Measurements from ENCODE around the gene PSMA3. TPM values are rescaled to one million over a fixed set of nuclear protein-coding genes. Genes with fewer than 3 reads are reported as not detected.

PSMA3 gene
- polyA plus RNA-seq (2013, experiment 1 of 2), result 226 TPM
- 241 TPM for polyA plus RNA-seq (2013, experiment 2 of 2)

DNA sequence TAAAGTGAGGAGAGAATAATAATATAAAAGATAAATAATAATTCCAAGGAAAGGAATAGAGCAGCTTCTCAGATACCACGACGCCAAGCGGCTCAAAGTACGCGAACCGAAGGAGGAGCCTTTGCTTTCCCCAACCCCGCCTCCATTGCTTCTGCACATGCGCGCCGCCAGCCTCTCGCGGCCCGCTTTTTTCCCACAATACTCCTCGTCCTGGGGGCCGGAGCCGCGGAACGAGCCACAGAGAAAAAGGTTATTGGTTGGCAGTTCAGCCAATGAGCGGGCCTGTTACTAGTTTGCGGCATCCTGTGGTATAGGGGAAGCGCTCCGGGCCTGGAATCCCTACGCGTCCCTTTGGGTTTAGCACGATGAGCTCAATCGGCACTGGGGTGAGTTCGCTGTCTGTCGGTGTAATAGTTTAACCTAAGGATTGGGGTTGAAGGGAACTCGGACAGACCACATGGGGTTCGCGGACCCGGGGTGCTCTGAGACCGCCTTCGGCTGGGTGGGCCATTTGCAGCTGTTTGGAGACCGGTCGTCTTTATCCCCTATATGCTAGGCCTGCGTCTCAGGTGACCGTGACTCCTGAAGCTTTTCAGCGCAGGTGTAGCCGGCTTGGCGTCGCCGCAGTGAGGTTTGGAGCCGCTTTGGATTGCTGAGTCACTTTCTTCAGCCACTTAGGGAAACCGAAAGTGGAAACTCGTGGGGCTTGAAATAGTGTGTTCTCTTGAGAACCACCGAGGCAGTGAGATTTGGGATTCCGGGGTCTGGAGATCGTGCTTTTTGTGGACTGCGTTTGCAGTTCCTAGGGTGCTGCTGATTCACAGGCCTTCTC is at the start of gene PSMA3:
Gene PSMA3 (plus strand): TSS at position 288 of the 832 bp plus-strand sequence. CDS start 78 bp downstream, at position 366.
- peaks cover 21% of the 10 kb centered on the region for H3K36me3 ChIP-seq (ENCODE audit: insufficient read depth, low read length)
- H3K4me1 ChIP-seq (ENCODE audit: insufficient read depth, low read length), result peaks cover 5% of the 10 kb centered on the region; the same call in 1 of the 2 replicates
- H3K27ac ChIP-seq (ENCODE audit: low read depth, low read length), result peak within 1 kb of the TSS; percentile 95
- H3K27me3 ChIP-seq (ENCODE audit: insufficient read depth, low read length), result no peaks in the 10 kb centered on the region
- no peaks in the 10 kb centered on the region for H3K9me3 ChIP-seq (ENCODE audit: insufficient read depth, low read depth, low read length)
- peak within 1 kb of the TSS; percentile 97 for H3K9ac ChIP-seq (ENCODE audit: low read depth, low read length)
- under 1% methylated on average over 49 of the region's 50 CpGs for WGBS
- peak within 1 kb of the TSS; percentile 92 for H3K4me3 ChIP-seq (ENCODE audit: low read length)

DNA sequence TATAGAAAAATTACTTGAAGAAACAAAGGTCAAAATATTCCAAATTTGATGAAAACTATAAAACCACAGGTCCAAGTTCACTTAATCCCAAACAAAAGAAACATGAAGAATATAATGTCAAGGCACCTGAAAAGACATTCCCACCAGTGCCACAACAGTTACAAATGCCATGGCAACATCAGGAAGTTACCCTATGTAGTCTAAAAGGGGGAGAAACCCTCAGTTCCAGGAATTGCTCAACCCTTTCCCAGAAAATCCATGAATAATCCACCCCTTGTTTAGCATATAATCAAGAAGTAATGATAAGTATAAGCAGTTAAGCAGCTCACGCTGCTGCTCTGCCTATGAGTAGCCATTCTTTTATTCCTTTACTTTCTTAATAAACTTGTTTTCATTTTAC is 48.4 kb upstream of the PSMA3 start:
- peaks cover 5% of the 10 kb centered on the region for H3K4me1 ChIP-seq (ENCODE audit: insufficient read depth, low read length)
- no peaks in the 10 kb centered on the region for H3K27me3 ChIP-seq (ENCODE audit: insufficient read depth, low read length)
- no peak overlapping the region for H3K9ac ChIP-seq (ENCODE audit: low read depth, low read length)
- WGBS, result 80% methylated on average over 1 of the region's 1 CpG
- no peak overlapping the region for H3K27ac ChIP-seq (ENCODE audit: low read depth, low read length)
- no peaks in the 10 kb centered on the region for H3K36me3 ChIP-seq (ENCODE audit: insufficient read depth, low read length)
- H3K9me3 ChIP-seq (ENCODE audit: insufficient read depth, low read depth, low read length), result no peaks in the 10 kb centered on the region
- no peak overlapping the region for H3K4me3 ChIP-seq (ENCODE audit: low read length)

DNA sequence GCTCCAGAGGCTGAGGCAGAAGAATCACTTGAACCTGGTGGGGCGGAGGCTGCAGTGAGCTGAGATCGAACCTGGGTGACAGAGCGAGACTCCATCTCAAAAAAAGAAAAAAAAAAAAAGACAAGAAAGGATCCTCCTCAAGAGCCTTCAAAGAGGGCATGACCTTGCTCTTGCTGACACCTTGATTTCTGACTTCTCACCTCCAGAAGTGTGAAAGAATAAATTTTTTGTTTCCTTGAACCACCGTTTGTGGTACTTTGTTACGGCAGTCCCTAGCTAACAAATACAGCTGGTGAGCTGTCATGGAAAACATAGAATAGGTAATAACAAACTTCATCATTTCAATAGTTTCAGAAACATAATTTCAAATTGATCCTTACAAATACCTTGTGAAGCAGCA is 46.6 kb upstream of the PSMA3 start:
- WGBS, result 84% methylated on average over 4 of the region's 5 CpGs
- Histone ChIP-seq H3K9me3 (ENCODE audit: insufficient read depth, low read depth, low read length) (no peaks in the 10 kb centered on the region), H3K36me3 (ENCODE audit: insufficient read depth, low read length) (peaks cover under 1% of the 10 kb centered on the region; the same call in 1 of the 2 replicates), H3K4me3 (ENCODE audit: low read length) (no peak overlapping the region), H3K9ac (ENCODE audit: low read depth, low read length) (no peak overlapping the region), H3K27me3 (ENCODE audit: insufficient read depth, low read length) (no peaks in the 10 kb centered on the region), H3K27ac (ENCODE audit: low read depth, low read length) (no peak overlapping the region), H3K4me1 (ENCODE audit: insufficient read depth, low read length) (peaks cover 5% of the 10 kb centered on the region)

- peak within 1 kb of the TSS; percentile 99 for H3K4me3 ChIP-seq (ENCODE audit: low read length)
- H3K36me3 ChIP-seq (ENCODE audit: insufficient read depth, low read length), result peaks cover 12% of the 10 kb centered on the region
- H3K9ac ChIP-seq (ENCODE audit: low read depth, low read length), result peak within 1 kb of the TSS; percentile 91
- peaks cover 5% of the 10 kb centered on the region for H3K4me1 ChIP-seq (ENCODE audit: insufficient read depth, low read length)
- H3K9me3 ChIP-seq (ENCODE audit: insufficient read depth, low read depth, low read length), result no peaks in the 10 kb centered on the region
- no peaks in the 10 kb centered on the region for H3K27me3 ChIP-seq (ENCODE audit: insufficient read depth, low read length)
- peak within 1 kb of the TSS; percentile 97 for H3K27ac ChIP-seq (ENCODE audit: low read depth, low read length)
- WGBS, result under 1% methylated on average over 78 of the region's 78 CpGs
Measured at GRCh38 chr14:58199726-58200479, 44.7 kb upstream of the PSMA3 start, which contains the start of gene ACTR10. ACTR10 (plus strand) TSS chr14:58200149; CDS start chr14:58200218, 69 bp downstream.

DNA sequence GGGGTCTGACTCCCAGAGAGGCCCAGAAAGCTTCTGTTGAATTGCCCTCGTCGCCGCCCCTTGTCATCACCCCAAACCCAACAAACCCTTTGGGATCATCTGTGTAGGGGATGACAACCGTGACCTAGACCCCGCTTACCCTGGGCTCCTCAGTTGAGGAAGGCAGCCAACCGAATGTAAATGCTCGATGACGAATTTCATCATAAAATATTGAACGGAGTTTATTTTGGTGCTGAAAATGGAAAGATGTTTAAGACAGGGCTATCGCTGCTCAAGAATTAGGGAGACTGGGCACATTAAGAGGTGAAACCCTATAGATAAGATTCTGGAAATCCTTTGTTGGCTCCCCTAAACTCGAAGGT is 44.2 kb upstream of the PSMA3 start:
- 2% methylated on average over 11 of the region's 11 CpGs for WGBS
- Histone ChIP-seq H3K4me1 (ENCODE audit: insufficient read depth, low read length) (peaks cover 5% of the 10 kb centered on the region), H3K9ac (ENCODE audit: low read depth, low read length) (peak overlapping the region; percentile 91), H3K27ac (ENCODE audit: low read depth, low read length) (peak overlapping the region; percentile 97; the same call in 1 of the 2 replicates), H3K9me3 (ENCODE audit: insufficient read depth, low read depth, low read length) (no peaks in the 10 kb centered on the region), H3K36me3 (ENCODE audit: insufficient read depth, low read length) (peaks cover 12% of the 10 kb centered on the region), H3K4me3 (ENCODE audit: low read length) (peak overlapping the region; percentile 99), H3K27me3 (ENCODE audit: insufficient read depth, low read length) (no peaks in the 10 kb centered on the region)

- H3K27ac ChIP-seq (ENCODE audit: low read depth, low read length), result no peak overlapping the region
- 55% methylated on average over 1 of the region's 2 CpGs for WGBS
- peak overlapping the region; percentile 99 for H3K4me3 ChIP-seq (ENCODE audit: low read length)
Measured at GRCh38 chr14:58200846-58201245, 43.8 kb upstream of the PSMA3 start.

GRCh38 chr14:58213176-58213575 is 31.5 kb upstream of the PSMA3 start:
- Histone ChIP-seq H3K27me3 (ENCODE audit: insufficient read depth, low read length) (no peaks in the 10 kb centered on the region), H3K36me3 (ENCODE audit: insufficient read depth, low read length) (peaks cover 78% of the 10 kb centered on the region), H3K9ac (ENCODE audit: low read depth, low read length) (no peak overlapping the region), H3K4me1 (ENCODE audit: insufficient read depth, low read length) (no peaks in the 10 kb centered on the region), H3K4me3 (ENCODE audit: low read length) (no peak overlapping the region), H3K27ac (ENCODE audit: low read depth, low read length) (no peak overlapping the region), H3K9me3 (ENCODE audit: insufficient read depth, low read depth, low read length) (no peaks in the 10 kb centered on the region)

More at GRCh38 chr14:58200846-58201245, 43.8 kb upstream of the PSMA3 start:
- Histone ChIP-seq H3K27me3 (ENCODE audit: insufficient read depth, low read length) (no peaks in the 10 kb centered on the region), H3K9me3 (ENCODE audit: insufficient read depth, low read depth, low read length) (no peaks in the 10 kb centered on the region), H3K9ac (ENCODE audit: low read depth, low read length) (peak overlapping the region; percentile 91), H3K4me1 (ENCODE audit: insufficient read depth, low read length) (peaks cover 5% of the 10 kb centered on the region), H3K36me3 (ENCODE audit: insufficient read depth, low read length) (peaks cover 12% of the 10 kb centered on the region)

DNA sequence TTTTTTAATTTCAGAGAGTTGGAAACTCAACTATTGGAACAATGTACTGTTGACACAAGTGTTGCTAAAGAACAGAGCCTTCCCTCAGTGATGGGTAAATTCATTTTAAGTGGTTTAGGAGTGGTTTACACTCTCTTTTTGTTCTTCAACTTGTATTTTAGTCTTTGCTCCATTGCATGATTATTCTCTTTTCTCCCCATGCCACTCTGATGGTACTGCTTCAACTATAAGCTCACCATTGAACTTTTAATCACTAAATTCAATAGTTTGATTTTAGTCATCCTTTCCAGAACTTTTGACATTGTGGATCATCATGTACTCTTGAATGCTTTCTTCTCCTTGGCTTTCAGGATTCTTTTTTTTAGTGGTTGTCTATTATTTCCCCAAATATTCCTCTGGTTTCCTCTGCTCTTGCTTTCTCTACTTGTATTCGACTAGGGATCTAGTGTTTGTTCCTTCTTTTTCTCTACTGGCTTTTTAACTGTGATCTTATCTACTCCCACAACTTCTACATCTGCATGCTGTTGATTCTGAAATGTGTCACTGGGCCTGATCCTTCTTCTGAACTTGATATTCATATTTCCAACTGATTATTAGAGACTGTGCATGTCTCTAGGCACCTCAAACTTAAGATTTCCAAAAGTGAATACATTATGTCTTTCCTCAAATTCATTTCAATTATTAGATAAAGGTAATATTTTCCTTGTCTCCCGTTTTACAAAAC is 29.3 kb upstream of the PSMA3 start:
- H3K27me3 ChIP-seq (ENCODE audit: insufficient read depth, low read length), result no peaks in the 10 kb centered on the region
- H3K9ac ChIP-seq (ENCODE audit: low read depth, low read length), result no peak overlapping the region
- 94% methylated on average over 2 of the region's 2 CpGs for WGBS
- no peaks in the 10 kb centered on the region for H3K4me1 ChIP-seq (ENCODE audit: insufficient read depth, low read length)
- peaks cover 73% of the 10 kb centered on the region for H3K36me3 ChIP-seq (ENCODE audit: insufficient read depth, low read length)
- H3K27ac ChIP-seq (ENCODE audit: low read depth, low read length), result no peak overlapping the region
- no peaks in the 10 kb centered on the region for H3K9me3 ChIP-seq (ENCODE audit: insufficient read depth, low read depth, low read length)
- H3K4me3 ChIP-seq (ENCODE audit: low read length), result no peak overlapping the region

DNA sequence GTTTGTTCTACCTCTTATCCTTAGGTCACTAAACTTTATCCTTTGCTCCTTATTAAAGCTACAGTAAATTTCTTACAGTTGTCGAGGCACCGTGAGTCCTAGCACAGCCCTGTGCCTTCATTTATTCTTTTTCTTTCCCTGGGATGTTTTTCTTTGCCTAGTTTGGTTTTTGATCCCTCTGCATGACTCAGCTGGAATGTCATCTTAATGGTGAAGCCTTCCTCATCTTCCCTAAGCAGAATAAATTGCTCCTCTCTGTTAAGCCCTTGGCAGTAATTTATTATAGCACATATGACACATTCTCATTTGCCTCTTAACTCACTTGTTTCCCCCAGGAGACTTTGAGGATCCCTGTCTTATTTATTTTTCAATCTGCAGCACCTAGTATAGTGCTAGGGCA is 28.1 kb upstream of the PSMA3 start:
- no peak overlapping the region for H3K27ac ChIP-seq (ENCODE audit: low read depth, low read length)

DNA sequence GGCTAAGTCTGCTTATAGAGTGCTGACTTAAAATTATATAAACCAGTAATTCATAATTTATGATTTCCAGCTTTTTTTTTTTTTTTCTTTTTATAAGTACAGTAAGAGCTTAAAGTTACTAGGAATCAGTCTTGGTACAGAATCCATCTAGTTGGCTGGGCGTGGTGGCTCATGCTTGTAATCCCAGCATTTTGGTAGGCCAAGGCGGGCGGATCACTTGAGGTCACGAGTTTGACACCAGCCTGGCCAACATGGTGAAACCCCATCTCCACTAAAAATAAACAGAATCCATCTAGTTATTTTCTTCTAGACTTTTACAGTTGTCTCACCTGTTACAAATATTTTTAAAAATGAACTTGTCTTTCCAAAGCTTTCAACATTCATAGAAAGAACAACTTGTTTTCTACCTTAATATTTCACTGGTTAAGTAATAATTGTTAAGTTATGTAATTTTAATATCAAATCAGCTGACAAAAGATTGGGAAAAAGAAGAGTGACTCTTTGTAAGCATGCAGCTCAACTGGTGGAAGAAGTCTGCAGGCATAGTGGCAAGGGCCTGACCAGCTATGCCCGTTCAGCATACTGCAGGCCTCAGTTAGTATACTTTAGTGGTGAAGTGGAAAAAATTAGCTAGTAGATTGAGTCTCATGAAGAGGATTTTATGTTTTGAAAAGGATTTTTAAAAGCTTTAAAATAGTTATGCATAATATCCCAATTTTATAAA is 17.4 kb upstream of the PSMA3 start:
- Histone ChIP-seq H3K9ac (ENCODE audit: low read depth, low read length) (no peak overlapping the region), H3K36me3 (ENCODE audit: insufficient read depth, low read length) (peaks cover 15% of the 10 kb centered on the region), H3K4me1 (ENCODE audit: insufficient read depth, low read length) (no peaks in the 10 kb centered on the region), H3K9me3 (ENCODE audit: insufficient read depth, low read depth, low read length) (no peaks in the 10 kb centered on the region), H3K4me3 (ENCODE audit: low read length) (no peak overlapping the region), H3K27me3 (ENCODE audit: insufficient read depth, low read length) (no peaks in the 10 kb centered on the region), H3K27ac (ENCODE audit: low read depth, low read length) (no peak overlapping the region)
- 96% methylated on average over 5 of the region's 5 CpGs for WGBS

More for the DNA sequence above, 28.1 kb upstream of the PSMA3 start:
- H3K9me3 ChIP-seq (ENCODE audit: insufficient read depth, low read depth, low read length), result no peaks in the 10 kb centered on the region
- H3K4me1 ChIP-seq (ENCODE audit: insufficient read depth, low read length), result no peaks in the 10 kb centered on the region
- H3K27me3 ChIP-seq (ENCODE audit: insufficient read depth, low read length), result no peaks in the 10 kb centered on the region
- no peak overlapping the region for H3K9ac ChIP-seq (ENCODE audit: low read depth, low read length)
- WGBS, result 96% methylated on average over 2 of the region's 2 CpGs
- peaks cover 67% of the 10 kb centered on the region for H3K36me3 ChIP-seq (ENCODE audit: insufficient read depth, low read length)
- no peak overlapping the region for H3K4me3 ChIP-seq (ENCODE audit: low read length)
